Measurements from ENCODE around the gene THSD4.

DNA sequence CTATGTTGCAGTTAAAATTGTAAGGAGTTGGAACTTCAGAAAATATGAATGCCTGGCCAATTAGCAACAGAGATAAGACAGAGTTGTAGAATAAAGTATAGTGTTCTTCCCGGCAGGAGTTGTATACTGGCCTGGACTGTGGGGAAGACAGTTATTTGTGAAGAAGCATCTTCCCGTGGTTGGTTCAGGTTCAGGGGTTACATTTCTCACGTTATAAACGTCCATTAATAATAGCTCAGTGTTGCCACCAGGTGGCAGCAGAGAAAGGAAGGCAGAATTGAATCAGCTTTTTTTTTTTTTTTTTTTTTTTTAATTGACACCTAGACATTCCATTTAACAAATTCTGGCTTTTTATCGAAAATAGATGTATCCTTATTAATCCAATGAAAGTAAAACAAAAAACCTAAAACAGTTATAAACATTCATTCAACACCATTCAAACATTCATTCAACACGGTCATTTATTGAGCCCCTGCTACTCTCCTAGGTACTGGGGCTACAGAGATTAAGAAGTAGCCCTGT is 628.7 kb downstream of the THSD4 start:
- TF ChIP-seq CTCF (IDR thresholded peaks at IDR 0.05) (peak; percentile 57 to 85 (median 78)), POLR2A (IDR thresholded peaks at IDR 0.05) (no peak)
